Measurements from ENCODE around the gene GNB1L. TPM values are rescaled to one million over a fixed set of nuclear protein-coding genes. Genes with fewer than 3 reads are reported as not detected.

Gene GNB1L
- total and polyA plus RNA-seq, 2 donors (not counting 1 experiment from before 2014, with no cell fraction given): 6.6 to 12.1 TPM

DNA sequence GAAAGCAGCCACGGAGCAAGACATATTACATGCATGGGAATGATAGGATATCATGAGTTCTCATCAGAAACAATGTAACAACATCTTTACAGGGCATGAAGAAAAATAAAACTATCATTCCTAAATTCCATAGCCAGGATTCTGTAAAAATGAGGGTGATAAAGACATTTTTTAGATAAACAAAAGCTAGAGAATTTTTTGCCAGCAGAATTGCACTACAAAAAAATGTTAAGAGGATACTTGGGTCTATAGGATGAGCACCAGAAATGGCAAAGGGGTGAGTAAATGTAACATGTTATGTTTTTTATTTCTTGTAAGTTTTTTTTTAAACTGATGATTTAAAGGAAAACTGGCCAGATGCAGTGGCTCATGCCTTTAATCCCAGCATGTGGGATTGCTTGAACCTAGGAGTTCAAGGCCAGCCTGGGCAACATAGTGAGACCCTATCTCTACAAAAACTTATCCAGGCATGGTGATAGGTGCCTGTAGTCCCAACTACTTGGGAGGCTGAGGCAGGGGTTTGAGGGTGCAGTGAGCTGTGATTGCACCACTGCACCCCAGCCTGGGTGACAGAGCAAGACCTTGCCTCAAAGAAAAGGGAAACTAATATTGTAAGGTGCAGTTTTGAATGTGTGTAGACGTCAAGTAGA is 60.9 kb downstream of the GNB1L start:
- 67% methylated on average over 1 of the region's 2 CpGs for WGBS (ENCODE audit: insufficient coverage)
- H3K27me3 ChIP-seq (replicated peaks in 1 of 4; ENCODE audit: control extremely low read depth in 1 of 4, control insufficient read depth in 3 of 4, insufficient read depth in 4 of 4, low read length in 3 of 4): no peaks in the 10 kb centered on the region
- H4K20me1 ChIP-seq (ENCODE audit: control insufficient read depth, insufficient read depth, low read length, poor library complexity, severe bottlenecking): no peaks in the 10 kb centered on the region
- no peak overlapping the region for H3K27ac ChIP-seq (ENCODE audit: low read length in 2 of 2)
- ChIA-PET CTCF (interaction anchor here (1.2 kb wide), 1 partner anchor 116 kb away, joined by 4 read pairs; no protein-coding TSS in a partner anchor), POLR2A (no interaction called here)
- peaks cover 0 to 25% (median 5%) of the 10 kb centered on the region in 3 donors for H3K9me3 ChIP-seq (ENCODE audit: control extremely low read depth in 1 of 3, control insufficient read depth in 2 of 3, insufficient read depth in 1 of 3, low read length in 2 of 3)
- no peak for DNase-seq
- no peak overlapping the region for H3K9ac ChIP-seq (ENCODE audit: low read length)
- TF ChIP-seq, protein P1, sequence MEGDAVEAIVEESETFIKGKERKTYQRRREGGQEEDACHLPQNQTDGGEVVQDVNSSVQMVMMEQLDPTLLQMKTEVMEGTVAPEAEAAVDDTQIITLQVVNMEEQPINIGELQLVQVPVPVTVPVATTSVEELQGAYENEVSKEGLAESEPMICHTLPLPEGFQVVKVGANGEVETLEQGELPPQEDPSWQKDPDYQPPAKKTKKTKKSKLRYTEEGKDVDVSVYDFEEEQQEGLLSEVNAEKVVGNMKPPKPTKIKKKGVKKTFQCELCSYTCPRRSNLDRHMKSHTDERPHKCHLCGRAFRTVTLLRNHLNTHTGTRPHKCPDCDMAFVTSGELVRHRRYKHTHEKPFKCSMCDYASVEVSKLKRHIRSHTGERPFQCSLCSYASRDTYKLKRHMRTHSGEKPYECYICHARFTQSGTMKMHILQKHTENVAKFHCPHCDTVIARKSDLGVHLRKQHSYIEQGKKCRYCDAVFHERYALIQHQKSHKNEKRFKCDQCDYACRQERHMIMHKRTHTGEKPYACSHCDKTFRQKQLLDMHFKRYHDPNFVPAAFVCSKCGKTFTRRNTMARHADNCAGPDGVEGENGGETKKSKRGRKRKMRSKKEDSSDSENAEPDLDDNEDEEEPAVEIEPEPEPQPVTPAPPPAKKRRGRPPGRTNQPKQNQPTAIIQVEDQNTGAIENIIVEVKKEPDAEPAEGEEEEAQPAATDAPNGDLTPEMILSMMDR (IDR thresholded peaks at IDR 0.05): no peak
- TF ChIP-seq EZH2 (IDR thresholded peaks at IDR 0.05; ENCODE audit: borderline replicate concordance, insufficient read depth, low read depth, low read length, poor library complexity, severe bottlenecking): no peak
- H3K27ac Mint-ChIP-seq: no peak overlapping the region
- H3K27me3 Mint-ChIP-seq: no peaks in the 10 kb centered on the region
- H3K36me3 ChIP-seq (replicated peaks in 1 of 2; ENCODE audit: control extremely low read depth in 1 of 2, control insufficient read depth in 1 of 2, extremely low read depth in 1 of 2, insufficient read depth in 2 of 2, low read length in 1 of 2): peaks cover 0 to 3% of the 10 kb centered on the region in 2 experiments
- no peak for ATAC-seq (ENCODE audit: low read depth)
- no peak overlapping the region for H3K4me3 ChIP-seq (ENCODE audit: control extremely low read depth in 1 of 5, extremely low read depth in 1 of 5, insufficient read depth in 1 of 5, low read depth in 2 of 5, low read length in 4 of 5)
- H3K4me1 ChIP-seq (ENCODE audit: control insufficient read depth in 2 of 2, insufficient read depth in 2 of 2, low read length in 2 of 2): no peaks in the 10 kb centered on the region
- H3K79me2 ChIP-seq (ENCODE audit: control insufficient read depth, insufficient read depth, low read length): no peaks in the 10 kb centered on the region
- H3K9me3 Mint-ChIP-seq (ENCODE audit: insufficient read depth): peaks cover 4% of the 10 kb centered on the region
- H3K4me2 ChIP-seq (replicated peaks; ENCODE audit: low read depth, low read length, poor library complexity, severe bottlenecking): no peak overlapping the region
- H3K4me1 Mint-ChIP-seq: no peaks in the 10 kb centered on the region
- no peak overlapping the region for H3K4me3 Mint-ChIP-seq
- no peak overlapping the region for H2AFZ ChIP-seq (ENCODE audit: insufficient read depth, low read depth, low read length, poor library complexity, severe bottlenecking)
- intact Hi-C loops (cut with micrococcal nuclease): no loop called here

DNA sequence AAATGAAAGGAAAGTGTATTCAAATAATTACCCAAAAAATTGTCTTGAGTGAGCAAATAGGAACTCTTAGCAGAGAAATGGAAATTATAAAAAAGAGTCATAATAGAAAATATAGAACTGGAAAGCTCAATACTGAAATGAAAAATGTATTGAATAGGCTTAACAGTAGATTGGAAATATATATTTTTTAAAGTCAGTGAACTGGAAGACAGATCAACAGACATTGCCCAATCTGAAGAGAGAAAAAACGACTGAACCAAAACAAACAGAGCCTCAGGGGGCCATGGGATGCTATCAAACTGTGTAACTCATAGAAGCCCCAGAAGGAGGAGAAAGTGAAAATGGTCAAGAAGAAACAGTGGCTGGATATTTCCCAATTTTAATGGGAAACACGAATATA is 61.5 kb downstream of the GNB1L start:
- POLR2A ChIA-PET: no interaction called here
- WGBS (ENCODE audit: insufficient coverage): no CpG with 5 or more reads among the region's 2 CpGs
- no peaks in the 10 kb centered on the region for H3K4me1 Mint-ChIP-seq

More for the DNA sequence above, 61.5 kb downstream of the GNB1L start:
- no peak for DNase-seq
- Histone ChIP-seq H4K20me1 (ENCODE audit: control insufficient read depth, insufficient read depth, low read length, poor library complexity, severe bottlenecking) (no peaks in the 10 kb centered on the region), H3K4me1 (ENCODE audit: control insufficient read depth in 2 of 2, insufficient read depth in 2 of 2, low read length in 2 of 2) (no peaks in the 10 kb centered on the region), H3K27me3 (replicated peaks in 1 of 4; ENCODE audit: control extremely low read depth in 1 of 4, control insufficient read depth in 3 of 4, insufficient read depth in 4 of 4, low read length in 3 of 4) (no peaks in the 10 kb centered on the region), H3K79me2 (ENCODE audit: control insufficient read depth, insufficient read depth, low read length) (no peaks in the 10 kb centered on the region), H3K9ac (ENCODE audit: low read length) (no peak overlapping the region), H2AFZ (ENCODE audit: insufficient read depth, low read depth, low read length, poor library complexity, severe bottlenecking) (no peak overlapping the region), H3K36me3 (replicated peaks in 1 of 2; ENCODE audit: control extremely low read depth in 1 of 2, control insufficient read depth in 1 of 2, extremely low read depth in 1 of 2, insufficient read depth in 2 of 2, low read length in 1 of 2) (peaks cover 0 to 3% of the 10 kb centered on the region in 2 experiments), H3K4me2 (replicated peaks; ENCODE audit: low read depth, low read length, poor library complexity, severe bottlenecking) (no peak overlapping the region), H3K9me3 (ENCODE audit: control extremely low read depth in 1 of 3, control insufficient read depth in 2 of 3, insufficient read depth in 1 of 3, low read length in 2 of 3) (peaks cover 0 to 25% (median 5%) of the 10 kb centered on the region in 3 donors), H3K27ac (ENCODE audit: low read length in 2 of 2) (no peak overlapping the region), H3K4me3 (ENCODE audit: control extremely low read depth in 1 of 5, extremely low read depth in 1 of 5, insufficient read depth in 1 of 5, low read depth in 2 of 5, low read length in 4 of 5) (no peak overlapping the region)
- Mint-ChIP-seq H3K9me3 (ENCODE audit: insufficient read depth) (peaks cover 4% of the 10 kb centered on the region), H3K27me3 (no peaks in the 10 kb centered on the region), H3K4me3 (no peak overlapping the region), H3K27ac (no peak overlapping the region)
- ATAC-seq (ENCODE audit: low read depth): no peak
- CTCF ChIA-PET: interaction anchor here (1.2 kb wide), 1 partner anchor 117 kb away, joined by 4 read pairs; no protein-coding TSS in a partner anchor
- TF ChIP-seq, protein P1 (IDR thresholded peaks at IDR 0.05): no peak
- TF ChIP-seq EZH2 (IDR thresholded peaks at IDR 0.05; ENCODE audit: borderline replicate concordance, insufficient read depth, low read depth, low read length, poor library complexity, severe bottlenecking): no peak
- intact Hi-C loops (cut with micrococcal nuclease): no loop called here

All from B cell (primary cell).